Right lung (tissue), 10 donors: ENCODE results near the gene STIP1. TPM values are rescaled to one million over a fixed set of nuclear protein-coding genes. Genes with fewer than 3 reads are reported as not detected.
A peak's percentile ranks its signal among the peaks of the same experiment; 100 is the strongest.

Experiments used
- DNase-seq, 2 donors: peaks; one replicate each; pipeline ENCODE4 v3.0.0-alpha.2; 2013
- long read RNA-seq, 8 donors: transcript quantifications; one replicate each; lab custom pipeline, GENCODE V29; 2026
- polyA plus RNA-seq, 5 donors: library from polyadenylated mRNA; unstranded; fragments of 120-200 nt; gene quantifications; one replicate each; pipeline versions ENCODE4 v1.2.1 to v1.2.3, GENCODE V29; 2013; ENCODE audit warnings: inconsistent platforms in 1 of 5, low replicate concordance in 1 of 5; ENCODE audit not compliant: insufficient read length in 5 of 5, insufficient read depth in 1 of 5

Gene STIP1
- 100 to 1,000 TPM; 168 to 203 (median 187) TPM for polyA plus RNA-seq
- long read RNA-seq, donor 1, transcript STIP1-211 (5 exons, 772 nt): minor isoform, 5 of 46 reads
- long read RNA-seq, donor 1, transcript STIP1-201 (14 exons, 2,196 nt): major isoform, 9 of 46 reads
- long read RNA-seq, donor 1, partial matches to known transcripts: 24 of 46 reads
- long read RNA-seq, donor 1, other reads (novel, unspliced or antisense): 0 of 46 reads
- long read RNA-seq, donor 2, transcript STIP1-201 (14 exons, 2,196 nt): major isoform, 13 of 27 reads
- long read RNA-seq, donor 2, partial matches to known transcripts: 13 of 27 reads
- long read RNA-seq, donor 2, other reads (novel, unspliced or antisense): 0 of 27 reads
- long read RNA-seq, donor 3, partial matches to known transcripts: 47 of 57 reads
- long read RNA-seq, donor 3, other reads (novel, unspliced or antisense): 0 of 57 reads
- long read RNA-seq, donor 4, partial matches to known transcripts: 13 of 19 reads
- long read RNA-seq, donor 4, other reads (novel, unspliced or antisense): 0 of 19 reads
- long read RNA-seq, donor 5, transcript STIP1-201 (14 exons, 2,196 nt): major isoform, 9 of 48 reads
- long read RNA-seq, donor 5, partial matches to known transcripts: 28 of 48 reads
- long read RNA-seq, donor 5, other reads (novel, unspliced or antisense): 0 of 48 reads
- long read RNA-seq, donor 6, transcript STIP1-211 (5 exons, 772 nt): minor isoform, 5 of 117 reads
- long read RNA-seq, donor 6, transcript STIP1-201 (14 exons, 2,196 nt): major isoform, 8 of 117 reads
- long read RNA-seq, donor 6, partial matches to known transcripts: 101 of 117 reads
- long read RNA-seq, donor 6, other reads (novel, unspliced or antisense): 0 of 117 reads
- long read RNA-seq, donor 7, transcript STIP1-201 (14 exons, 2,196 nt): major isoform, 17 of 53 reads
- long read RNA-seq, donor 7, partial matches to known transcripts: 32 of 53 reads
- long read RNA-seq, donor 7, other reads (novel, unspliced or antisense): 0 of 53 reads
- long read RNA-seq, donor 8, partial matches to known transcripts: 0 of 9 reads
- long read RNA-seq, donor 8, other reads (novel, unspliced or antisense): 0 of 9 reads

DNA sequence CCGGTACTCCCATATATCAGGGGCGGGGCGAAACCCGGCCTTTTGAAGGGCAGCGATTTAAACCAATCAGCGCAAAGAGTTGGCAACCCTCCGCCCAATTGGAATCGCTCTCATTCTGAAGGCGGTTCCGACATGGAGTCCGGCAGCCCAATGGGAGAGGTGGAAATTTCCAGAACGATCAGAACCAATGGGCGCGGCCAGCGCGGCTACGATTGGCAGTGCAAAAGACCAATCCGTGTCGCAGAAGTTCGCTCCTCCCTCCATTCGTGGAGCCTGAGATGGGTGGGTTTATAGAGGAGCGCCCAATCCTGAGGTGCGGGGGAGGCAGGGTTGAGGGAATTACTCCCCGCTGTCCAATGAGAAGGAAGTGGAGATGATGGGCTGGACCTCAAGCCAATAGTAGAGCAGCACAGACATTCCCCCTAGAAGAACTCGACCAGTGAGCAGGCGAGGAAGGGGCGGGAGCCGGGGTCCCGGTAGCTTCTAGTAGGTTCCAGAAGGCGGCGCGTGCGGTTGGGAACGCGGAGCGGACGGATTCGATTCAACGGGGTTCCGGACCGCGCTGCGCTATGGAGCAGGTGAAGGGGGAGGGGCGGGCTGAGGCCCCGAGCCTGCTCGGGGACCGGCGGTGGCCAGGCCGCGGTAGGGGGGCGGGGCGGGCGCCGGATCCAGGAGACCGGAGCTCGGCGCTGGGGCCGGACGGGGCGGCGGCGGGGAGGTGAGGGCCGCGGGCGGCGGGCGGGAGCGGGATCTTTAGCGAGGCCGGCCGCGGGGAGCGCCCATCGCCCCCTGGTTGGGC, at the start of gene STIP1:
TSS of gene STIP1 (plus strand) at position 479 of the 799 bp plus-strand sequence. CDS start at position 570, 91 bp downstream.
- peak; percentile 100 for DNase-seq

DNA sequence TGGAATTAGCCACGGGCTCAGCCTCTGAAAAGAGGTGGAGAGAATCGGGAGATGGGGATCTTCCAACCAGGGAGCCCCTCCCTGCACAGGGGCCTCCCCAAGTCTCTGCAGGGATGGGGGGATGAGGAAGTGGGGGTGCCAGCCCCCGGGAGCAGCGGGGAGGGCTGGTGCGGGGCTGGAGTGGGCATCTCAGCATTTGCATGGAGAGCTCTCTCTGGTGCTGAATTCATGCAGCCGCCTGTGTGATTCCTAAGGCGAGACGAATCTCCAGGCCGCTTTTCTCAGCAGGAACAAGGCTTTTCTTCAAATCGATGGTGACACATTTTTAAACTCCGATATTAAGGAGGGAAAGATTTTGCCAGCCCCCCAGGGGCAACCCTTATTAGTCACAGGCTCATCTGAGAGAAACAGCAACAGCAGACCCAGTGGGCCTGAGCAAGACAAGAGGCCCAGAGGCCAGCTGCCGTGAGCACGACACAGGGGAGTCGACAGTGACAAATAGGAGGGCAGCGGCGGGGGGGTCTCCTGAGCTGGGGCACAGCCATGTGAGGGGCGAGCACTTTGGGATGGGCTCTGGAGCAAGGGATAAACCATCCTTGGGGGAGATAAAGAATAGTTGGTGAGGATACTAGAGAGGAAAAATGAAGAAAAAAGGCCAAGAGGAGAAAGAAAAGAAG, 49.1 kb upstream of the STIP1 start:
- no peak for DNase-seq

DNA sequence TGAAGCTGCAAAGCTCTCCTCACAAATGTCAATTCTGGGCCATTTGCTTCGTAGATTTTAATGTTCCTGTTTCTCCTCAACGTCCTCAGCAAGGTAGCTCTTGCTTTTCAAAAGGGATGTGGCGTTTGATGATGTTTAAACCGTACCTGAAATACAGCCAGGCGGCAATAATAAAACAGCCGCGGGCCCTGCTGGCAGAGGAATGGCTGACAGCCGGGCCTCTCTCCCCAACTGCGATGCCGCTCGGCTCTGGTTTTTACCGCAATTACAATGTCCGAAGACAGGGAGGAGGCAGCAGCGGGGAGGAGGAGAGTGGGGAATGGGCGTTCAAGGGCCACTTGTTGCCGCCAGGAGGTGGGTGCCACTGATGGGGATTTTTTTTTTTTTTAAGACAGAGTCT, 47.6 kb upstream of the STIP1 start:
- DNase-seq: no peak

DNA sequence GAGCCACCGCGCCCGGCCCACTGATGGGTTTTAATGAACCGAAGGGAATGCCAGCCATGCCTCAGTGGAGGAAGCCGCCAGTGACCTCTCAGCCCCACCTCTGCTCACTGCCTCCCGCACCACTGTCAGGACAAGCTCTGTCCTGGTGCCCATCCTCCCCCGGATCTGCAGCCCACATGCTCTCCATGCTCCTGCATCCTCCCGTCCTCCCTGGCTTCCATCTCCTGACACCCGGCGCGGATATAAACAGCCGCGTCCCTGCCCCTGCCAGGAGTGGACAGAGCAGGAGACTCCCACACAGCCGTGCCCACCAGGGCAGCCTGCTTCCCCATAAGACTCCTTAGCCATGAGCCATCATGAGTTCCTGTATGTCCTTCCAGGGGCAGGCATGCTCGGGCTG, 46.9 kb upstream of the STIP1 start:
- no peak for DNase-seq

DNA sequence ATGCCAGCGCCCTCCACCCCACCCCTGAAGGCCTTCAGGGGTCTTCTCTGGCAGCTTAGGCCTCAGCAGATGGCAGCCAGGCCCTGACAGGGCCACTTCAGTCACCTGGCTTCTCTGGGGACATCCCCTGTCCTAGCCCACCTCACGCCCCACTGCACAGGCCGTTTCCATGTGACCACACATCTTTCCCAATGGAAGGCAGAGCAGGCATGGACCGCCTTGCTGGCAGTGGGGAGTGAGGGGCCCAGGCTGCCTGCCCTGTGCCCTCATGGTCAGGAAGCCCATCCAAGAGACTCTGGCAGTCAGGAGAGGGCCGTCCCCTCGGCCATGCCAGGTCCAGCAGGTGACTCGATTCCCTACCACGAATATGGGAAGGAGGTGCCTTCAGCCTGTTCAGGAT, 45.9 kb upstream of the STIP1 start:
- DNase-seq: no peak

DNA sequence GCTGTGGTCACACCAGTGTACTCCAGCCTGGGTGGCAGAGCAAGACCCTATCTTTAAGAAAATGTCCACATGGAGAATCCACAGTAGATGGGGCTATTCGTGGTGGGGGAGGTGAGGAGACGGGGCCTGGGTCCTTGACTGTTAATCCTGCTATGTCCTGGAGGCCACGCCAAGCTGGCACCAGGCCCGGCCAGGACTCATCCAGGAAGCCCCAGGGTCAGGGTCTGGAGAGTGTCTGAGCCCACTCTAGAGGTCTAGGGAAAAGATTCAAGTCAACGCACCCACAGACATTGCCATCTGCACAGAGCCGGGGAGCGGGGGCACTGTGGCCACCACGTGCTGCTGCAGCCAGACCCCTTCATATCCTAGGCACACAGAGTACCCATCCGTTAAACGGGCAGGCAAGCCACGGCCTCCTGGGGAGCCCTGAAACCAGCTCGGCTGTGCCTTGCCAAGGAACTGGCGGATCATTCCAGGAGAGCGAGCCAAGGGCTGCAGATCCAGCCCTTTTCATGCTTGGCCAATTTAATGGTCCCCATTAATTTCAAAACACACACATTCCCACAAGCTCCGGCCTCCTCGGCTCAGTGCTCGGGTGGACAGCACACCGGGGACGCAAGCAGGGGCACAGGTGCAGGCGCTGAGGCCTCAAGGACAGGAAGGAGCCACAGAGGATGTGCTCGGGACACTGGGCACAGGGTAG, 44.7 kb upstream of the STIP1 start:
- no peak for DNase-seq

DNA sequence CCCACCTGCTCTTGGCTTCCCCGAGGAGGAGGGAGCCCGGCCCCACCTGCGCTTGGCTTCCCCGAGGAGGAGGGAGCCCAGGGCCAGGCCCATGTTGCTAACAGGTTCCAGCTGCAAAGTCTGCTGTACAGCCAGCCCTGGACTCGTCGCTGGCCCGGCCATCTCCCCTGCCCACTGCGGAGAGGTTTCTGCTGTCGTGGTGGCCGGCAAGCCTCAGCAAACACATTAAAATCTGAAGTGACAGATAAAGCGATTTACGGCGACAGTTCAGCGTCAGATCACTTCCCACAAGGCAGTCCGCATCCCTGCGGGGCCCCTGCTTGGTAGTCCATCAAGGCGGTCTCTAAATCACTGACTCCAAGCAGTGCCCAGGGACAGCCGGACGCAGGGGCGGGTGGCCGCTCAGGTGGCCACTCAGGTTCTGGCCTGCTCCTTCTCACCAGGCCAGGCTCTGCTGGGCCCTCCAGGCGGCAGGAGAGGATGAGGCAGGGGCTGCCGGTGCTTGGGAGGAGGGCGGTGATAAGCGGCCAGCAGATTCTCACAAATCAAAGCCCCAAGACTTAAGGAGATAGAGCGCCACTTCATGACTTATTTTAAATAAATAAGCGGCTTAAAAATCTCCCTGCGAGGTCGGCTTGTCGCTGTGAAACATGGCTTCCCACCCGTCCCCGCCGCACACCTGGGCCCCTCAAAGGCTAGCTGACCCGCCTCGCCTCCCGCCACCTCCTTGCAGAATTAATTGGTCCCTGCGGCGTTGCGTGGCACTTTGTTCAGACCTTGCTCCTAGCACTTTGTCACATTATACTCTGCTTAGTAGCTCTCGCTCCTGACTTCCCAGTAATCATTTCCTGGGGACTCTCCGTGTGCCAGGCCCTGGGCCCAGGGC, 41.1 kb upstream of the STIP1 start:
- DNase-seq: no peak

DNA sequence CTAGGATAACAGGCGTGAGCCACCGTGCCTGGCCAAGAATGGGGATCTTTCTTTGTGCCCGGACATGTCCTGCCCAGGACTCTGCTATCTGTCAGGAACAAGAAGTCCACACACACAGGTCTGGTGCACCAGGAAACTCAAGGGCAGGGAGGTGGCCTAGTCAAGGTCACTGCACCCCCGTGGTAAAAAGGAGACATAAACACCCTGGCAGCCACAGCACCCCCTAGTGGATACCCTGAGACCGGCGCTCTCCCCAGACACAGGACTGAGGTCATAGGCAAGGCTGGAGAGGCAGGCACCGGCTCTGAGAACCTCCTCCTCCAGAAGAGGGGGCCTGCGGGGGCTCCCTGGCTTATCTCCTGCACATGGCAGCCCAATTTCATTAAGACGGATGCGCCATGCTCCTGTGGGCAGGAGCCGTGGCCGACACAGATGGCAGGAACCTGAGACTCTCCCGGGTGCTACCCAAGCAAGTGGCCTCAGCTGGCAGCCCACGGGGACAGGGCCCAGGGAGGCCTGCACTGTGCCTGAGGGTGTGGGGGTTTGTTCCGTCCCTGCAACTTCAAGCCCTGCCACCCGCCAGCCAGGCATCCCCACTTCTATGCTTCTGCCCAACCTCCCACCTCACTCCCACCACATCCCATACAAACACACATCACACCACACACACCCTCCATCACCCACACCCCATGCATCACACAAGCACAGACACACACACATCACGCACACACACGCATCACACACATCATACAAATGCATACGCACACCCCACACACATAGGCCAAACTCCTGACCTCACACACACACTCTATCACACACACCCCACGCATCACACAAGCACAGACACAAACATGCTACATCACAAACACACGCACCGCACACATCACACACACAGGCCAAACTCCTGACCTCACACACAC, 39.7 kb upstream of the STIP1 start:
- no peak for DNase-seq

DNA sequence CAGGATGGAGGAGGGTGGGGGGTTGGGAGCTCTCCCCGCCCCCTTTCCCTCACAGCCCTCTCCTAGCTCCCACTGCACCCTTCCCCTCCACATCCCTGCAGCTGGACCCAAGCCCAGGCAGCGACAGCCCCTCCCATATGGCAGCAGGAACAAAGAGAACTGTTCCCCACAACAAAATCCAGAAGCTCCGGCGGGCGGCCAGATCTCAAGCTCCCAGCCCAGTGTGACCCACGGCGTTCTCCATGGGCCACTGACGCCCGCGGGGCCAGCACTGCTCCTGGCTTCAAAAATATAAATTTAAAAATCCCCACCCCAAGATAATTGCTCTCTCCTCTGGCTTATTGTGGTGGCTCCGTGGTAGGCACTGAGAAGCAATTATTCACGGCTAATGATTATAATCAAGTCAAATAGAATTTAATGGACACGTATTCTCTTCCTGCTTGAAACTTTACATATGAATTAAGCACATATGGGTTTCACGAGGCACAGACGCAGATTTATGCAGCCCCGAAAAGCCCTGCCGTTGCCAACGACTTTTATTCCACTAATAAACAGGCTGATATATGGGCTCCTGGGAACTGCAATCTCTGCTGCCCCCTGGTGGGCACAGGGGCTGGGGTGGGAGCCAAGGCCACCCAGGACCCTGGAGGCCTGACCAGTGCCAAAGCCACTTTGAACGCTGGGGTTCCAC, 37.6 kb upstream of the STIP1 start:
- DNase-seq: peak; percentile 86 to 88

DNA sequence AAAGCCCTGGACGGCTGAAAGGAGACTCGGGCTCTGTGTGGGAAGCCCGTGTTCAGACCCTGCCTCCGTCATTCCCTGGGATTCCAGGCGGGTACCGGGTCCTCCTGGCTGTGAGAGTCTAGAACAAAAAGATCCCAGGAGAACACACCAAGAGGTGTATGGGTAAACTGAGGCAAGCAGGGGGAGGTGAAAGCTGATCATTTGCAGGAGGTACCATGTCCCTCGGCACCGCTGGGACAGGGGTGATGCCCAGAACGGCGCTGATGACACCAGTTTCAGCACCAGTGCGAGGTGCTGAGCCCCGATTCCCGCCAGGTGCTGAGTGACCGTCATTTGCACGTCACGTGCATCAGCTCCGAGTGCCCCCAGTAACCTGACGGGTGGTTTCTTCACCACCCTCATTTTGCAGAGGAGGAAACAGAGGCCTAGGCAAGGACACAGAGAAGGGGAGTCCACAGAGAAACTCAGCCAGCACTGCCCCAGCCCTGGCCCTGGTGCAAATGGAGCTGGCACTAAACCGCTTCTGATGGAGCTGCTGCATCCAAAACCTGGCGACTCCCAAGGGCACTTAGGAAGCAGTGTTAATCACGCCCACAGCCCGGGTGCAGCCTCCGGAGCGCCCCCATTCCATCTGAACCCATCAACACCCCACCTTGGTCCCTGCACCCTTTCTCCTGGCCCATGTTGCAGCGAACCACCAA, 36.9 kb upstream of the STIP1 start:
- DNase-seq: no peak

DNA sequence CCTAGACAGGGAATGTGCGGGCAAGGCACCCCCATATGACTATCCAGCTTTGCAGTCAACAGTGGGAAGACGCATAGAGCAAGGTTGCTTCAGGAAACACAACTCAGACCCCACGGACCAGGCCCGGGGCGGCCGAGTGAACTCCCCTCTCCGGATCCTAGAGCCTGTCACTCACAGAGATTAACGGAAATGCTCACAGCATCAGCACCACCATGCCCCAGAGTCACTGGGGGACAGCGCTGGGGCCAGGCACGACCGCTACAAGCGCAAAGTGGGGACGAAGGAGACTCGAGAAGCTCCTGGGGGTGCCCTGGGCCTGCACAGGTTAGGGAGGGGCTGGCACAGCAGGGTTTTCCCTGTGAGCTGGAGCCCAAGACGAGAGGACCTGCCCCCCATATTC, 35.9 kb upstream of the STIP1 start:
- DNase-seq: no peak

DNA sequence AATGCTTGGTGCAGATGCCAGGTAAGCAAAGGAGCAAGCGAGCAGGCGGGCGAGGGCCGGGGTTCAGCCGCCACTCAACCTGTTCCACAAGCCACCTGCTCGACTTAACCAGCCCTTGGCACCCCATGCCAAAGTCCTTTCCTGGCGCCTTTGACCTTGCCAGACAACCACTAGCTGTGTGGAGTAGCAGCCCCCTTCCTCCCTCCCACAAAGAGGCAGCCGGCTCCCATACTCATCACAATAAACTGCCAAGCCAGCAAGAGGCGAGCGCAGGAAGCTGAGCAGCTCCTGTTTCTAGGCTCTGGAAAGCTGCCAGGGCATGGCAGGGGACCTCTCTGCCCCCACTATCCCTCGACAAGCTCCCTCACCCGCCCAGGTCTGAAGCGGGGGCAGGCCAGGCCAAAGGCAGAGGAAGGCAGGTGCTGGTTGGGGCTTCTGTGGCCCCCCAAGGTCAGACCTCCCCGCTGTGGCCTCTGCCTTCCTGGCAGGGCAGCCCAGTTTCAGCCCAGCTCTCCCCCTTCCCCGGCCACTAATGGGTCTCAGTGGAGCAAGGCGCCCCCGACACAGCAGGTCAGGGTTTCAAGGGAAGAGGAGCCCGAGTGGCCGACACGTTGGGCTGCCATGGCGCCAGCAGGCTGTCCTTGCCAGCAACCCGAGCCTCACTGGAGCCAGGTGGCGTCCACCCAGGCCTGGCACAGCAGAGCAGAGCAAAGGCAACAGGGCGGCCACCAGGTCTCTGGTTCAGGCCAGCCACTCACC, 35.3 kb upstream of the STIP1 start:
- no peak for DNase-seq

DNA sequence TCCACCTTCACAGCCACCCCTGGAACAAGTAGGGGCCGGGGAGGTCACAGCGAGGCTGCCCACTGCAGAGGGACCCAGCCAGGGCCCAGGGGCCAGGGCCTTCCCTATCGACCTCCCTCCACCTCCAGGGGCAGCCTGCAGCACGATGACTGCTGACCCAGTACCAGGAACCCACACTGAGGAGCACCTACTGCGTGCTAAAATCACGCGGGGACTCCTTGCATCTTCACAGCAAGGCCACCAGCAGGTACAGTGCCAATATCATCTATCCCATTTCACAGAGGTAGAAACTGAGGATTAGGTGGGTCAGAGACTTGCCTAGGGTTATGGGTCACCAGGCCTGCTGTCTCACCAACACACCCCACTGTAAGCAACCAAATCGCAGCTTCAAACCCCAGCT, 34.6 kb upstream of the STIP1 start:
- DNase-seq: no peak

DNA sequence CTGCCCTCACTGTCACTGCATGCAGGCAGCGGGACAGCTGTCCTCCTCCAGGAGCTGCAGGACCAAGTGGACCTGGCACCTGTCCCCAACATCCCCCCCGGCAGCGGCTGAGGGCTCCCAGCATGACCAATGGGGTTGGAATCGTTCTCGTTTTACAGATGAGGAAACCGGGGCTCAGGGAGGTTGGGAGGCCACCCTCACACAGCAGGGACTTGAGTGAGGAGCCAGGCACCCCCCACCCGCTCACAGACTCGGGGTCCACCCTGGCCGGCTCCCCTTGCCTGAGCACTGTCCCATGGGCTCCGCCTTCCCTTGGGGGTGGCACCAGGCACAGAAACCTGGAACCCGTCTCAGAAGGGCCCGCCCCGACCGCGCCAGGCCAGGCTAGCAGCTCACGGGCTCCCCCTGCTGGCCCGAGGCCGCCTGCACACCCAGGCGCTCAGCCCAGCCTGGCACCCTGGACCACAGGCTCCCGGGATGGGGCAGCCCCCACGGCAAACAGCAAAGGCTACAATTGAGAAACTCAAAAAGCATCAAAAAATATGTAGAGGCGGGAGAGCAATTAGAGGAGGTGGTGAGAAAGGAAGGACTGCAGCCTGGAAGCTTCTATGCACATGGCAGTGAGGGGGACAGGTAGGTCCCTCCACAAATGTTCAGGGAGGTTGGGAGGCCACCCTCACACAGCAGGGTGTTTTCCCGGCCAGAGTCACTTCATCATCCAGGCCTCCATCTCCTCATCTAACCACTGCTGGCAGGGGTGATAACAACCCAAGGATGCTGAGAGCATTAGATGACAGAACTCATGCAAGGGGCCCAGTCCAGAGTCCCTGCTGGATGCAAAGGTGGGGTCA, 32.9 kb upstream of the STIP1 start:
- peak in 1 of 2 donors; percentile 53 for DNase-seq

DNA sequence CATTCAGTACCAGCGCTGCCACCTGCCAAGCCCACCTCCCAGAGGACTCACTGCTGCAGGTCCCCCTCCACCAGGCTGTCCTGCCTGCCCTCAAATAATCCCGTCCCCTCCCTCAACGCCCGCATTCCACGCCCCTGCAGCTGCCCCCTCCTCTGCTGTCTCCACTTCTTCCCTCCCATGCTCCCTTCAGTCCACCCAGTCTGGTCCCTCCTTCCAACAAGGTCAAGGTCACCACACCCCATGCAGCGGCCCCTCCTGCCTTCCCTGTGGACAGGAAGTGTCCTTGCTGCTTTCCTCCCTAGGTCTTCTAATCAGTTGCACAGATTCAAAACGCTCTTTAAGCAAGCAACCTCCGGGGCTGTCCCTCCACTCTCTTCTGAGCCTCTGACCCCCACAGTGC, 32.2 kb upstream of the STIP1 start:
- no peak for DNase-seq
